ENCODE measurements around the gene ARHGAP15. TPM values are rescaled to one million over a fixed set of nuclear protein-coding genes. Genes with fewer than 3 reads are reported as not detected.
A peak's percentile ranks its signal among the peaks of the same experiment; 100 is the strongest.

The ARHGAP15 gene
- polyA plus RNA-seq, 1 donor from 2014 or later = 190 TPM

DNA sequence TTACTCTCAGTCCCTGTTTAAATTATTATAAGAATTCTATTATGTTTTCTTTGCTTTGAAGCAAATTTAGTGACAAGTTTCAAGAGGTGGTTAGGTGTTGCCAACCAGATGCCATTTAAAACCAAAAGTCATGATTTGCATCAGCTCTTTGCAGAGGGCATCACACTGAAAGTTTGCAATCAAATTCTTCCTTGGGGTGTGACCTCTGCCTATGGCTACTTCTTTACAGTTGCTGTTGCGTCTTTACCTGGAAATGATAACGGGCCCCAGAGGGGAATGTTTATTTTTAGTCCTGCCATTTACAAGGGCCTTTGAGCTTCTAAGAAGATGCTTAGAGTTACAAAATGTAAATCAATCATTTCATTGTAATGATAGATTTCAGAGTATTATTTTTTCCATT lies 561.0 kb downstream of the ARHGAP15 start:
- Mint-ChIP-seq H3K27me3 (no peaks in the 10 kb centered on the region), H3K36me3 (peaks cover 13% of the 10 kb centered on the region), H3K4me1 (peaks cover 2 to 13% (median 6%) of the 10 kb centered on the region in 3 donors), H3K27ac (no peak overlapping the region), H3K4me3 (no peak overlapping the region), H3K9me3 (no peaks in the 10 kb centered on the region)

DNA sequence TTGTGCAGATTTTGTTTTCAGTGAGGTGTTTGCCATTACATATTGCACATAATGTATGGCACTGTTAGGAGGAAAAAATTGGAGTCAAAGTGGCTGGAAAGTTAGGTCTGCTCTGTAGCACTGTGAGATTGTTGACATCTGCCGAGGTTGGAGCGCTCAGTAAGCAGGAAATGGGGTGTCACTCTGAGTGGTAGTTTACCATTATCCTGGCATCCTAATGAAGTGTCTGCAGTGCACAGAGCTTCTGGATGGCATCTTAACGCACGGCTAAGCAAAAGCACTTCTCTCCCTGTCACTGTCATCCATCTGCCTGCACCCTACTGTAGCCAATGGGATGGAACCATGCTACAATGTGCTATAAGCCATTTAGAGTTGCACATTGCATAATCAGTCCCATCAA lies 561.9 kb downstream of the ARHGAP15 start:
- H3K27me3 Mint-ChIP-seq = no peaks in the 10 kb centered on the region
- H3K36me3 Mint-ChIP-seq = peaks cover 13% of the 10 kb centered on the region
- H3K27ac Mint-ChIP-seq = no peak overlapping the region
- H3K4me3 Mint-ChIP-seq = no peak overlapping the region
- peaks cover 2 to 13% (median 6%) of the 10 kb centered on the region in 3 donors for H3K4me1 Mint-ChIP-seq
- H3K9me3 Mint-ChIP-seq = no peaks in the 10 kb centered on the region

- no peak overlapping the region for H3K4me3 Mint-ChIP-seq
- H3K27me3 Mint-ChIP-seq = no peaks in the 10 kb centered on the region
- H3K9me3 Mint-ChIP-seq = no peaks in the 10 kb centered on the region
- H3K36me3 Mint-ChIP-seq = peaks cover 11% of the 10 kb centered on the region
- H3K27ac Mint-ChIP-seq = no peak overlapping the region
- peaks cover 2 to 13% (median 6%) of the 10 kb centered on the region in 3 donors for H3K4me1 Mint-ChIP-seq
Observed at GRCh38 chr2:143692162-143692561, 562.9 kb downstream of the ARHGAP15 start.

DNA sequence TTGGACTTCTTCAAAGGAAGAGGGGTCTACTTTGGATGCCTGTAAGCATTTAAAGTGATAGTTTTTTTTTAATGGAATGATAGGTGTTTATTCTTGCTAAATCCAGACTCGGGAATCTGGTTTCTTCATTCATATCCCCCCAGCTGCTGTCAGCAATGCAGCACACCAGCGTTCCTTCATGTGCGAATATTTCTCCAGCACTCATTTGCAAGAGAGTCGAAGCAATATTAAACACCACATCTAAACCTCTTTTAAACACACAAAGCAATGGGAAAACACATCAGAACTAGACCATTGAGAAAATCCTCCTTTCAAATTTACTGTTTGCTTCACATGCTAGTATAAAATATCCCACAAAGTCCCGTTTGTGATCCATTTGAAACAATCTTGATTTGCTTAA lies 563.7 kb downstream of the ARHGAP15 start:
- H3K4me3 Mint-ChIP-seq = no peak overlapping the region
- H3K27me3 Mint-ChIP-seq = no peaks in the 10 kb centered on the region
- H3K9me3 Mint-ChIP-seq = no peaks in the 10 kb centered on the region
- H3K27ac Mint-ChIP-seq = no peak overlapping the region
- H3K4me1 Mint-ChIP-seq = peaks cover 5 to 19% (median 10%) of the 10 kb centered on the region in 3 donors
- H3K36me3 Mint-ChIP-seq = peaks cover 11% of the 10 kb centered on the region

DNA sequence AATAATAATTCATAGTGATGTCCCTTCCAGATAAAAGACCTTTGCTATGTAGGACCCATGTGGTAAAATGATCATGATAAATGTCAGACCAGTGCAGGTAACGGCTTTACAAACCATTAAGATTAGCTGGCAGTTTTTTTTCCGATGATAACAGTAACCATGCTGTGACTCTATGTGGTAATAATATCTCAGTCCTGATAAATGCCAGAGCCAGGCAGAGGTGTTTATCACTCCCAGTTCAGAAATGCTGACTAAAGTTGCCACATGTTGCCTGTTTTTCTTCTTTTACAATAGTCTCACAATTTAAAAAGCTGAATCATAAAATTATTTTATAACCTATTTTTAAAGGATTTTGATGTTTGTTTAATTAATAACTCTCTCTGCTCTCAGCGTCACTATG lies 565.1 kb downstream of the ARHGAP15 start:
- H3K4me3 Mint-ChIP-seq = no peak overlapping the region
- peaks cover 6 to 24% (median 10%) of the 10 kb centered on the region in 3 donors for H3K4me1 Mint-ChIP-seq
- H3K36me3 Mint-ChIP-seq = peaks cover 7% of the 10 kb centered on the region
- no peaks in the 10 kb centered on the region for H3K27me3 Mint-ChIP-seq
- H3K9me3 Mint-ChIP-seq = no peaks in the 10 kb centered on the region
- H3K27ac Mint-ChIP-seq = no peak overlapping the region

GRCh38 chr2:143696651-143697050 lies 567.4 kb downstream of the ARHGAP15 start:
- Mint-ChIP-seq H3K9me3 (no peaks in the 10 kb centered on the region), H3K27ac (no peak overlapping the region), H3K36me3 (peaks cover 10% of the 10 kb centered on the region), H3K4me1 (peaks cover 6 to 30% (median 10%) of the 10 kb centered on the region in 3 donors), H3K27me3 (no peaks in the 10 kb centered on the region), H3K4me3 (no peak overlapping the region)

- Mint-ChIP-seq H3K4me1 (peaks cover 4 to 26% (median 10%) of the 10 kb centered on the region in 3 donors), H3K36me3 (peaks cover 6% of the 10 kb centered on the region), H3K4me3 (no peak overlapping the region), H3K27me3 (no peaks in the 10 kb centered on the region), H3K27ac (no peak overlapping the region), H3K9me3 (peaks cover 0 to 1% (median 0%) of the 10 kb centered on the region in 3 donors)
Observed at GRCh38 chr2:143697744-143698143, 568.5 kb downstream of the ARHGAP15 start.

DNA sequence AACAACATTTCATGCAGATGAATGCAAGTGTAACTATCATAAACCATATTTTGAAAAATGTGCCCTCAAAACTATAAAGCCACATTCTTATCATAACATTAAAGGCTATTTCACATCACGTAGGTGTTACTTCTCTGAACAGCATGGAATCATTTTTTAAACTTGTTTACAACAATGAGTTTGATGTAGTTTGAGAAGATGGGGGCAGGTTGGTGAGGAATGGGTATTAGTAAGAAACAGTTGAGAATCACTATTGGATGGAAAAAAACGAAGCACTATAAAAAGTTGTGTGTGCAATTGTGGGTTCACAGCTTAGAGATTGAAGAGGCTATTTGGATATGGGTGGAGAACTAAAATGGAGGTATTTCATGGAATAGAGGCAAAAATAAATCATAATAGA lies 569.1 kb downstream of the ARHGAP15 start:
- H3K4me3 Mint-ChIP-seq = no peak overlapping the region
- peaks cover 0 to 3% (median 0%) of the 10 kb centered on the region in 3 donors for H3K9me3 Mint-ChIP-seq
- H3K27me3 Mint-ChIP-seq = no peaks in the 10 kb centered on the region
- peaks cover 4 to 26% (median 11%) of the 10 kb centered on the region in 3 donors for H3K4me1 Mint-ChIP-seq
- peaks cover 6% of the 10 kb centered on the region for H3K36me3 Mint-ChIP-seq
- peak overlapping the region in 1 of 3 donors; percentile 30 for H3K27ac Mint-ChIP-seq

DNA sequence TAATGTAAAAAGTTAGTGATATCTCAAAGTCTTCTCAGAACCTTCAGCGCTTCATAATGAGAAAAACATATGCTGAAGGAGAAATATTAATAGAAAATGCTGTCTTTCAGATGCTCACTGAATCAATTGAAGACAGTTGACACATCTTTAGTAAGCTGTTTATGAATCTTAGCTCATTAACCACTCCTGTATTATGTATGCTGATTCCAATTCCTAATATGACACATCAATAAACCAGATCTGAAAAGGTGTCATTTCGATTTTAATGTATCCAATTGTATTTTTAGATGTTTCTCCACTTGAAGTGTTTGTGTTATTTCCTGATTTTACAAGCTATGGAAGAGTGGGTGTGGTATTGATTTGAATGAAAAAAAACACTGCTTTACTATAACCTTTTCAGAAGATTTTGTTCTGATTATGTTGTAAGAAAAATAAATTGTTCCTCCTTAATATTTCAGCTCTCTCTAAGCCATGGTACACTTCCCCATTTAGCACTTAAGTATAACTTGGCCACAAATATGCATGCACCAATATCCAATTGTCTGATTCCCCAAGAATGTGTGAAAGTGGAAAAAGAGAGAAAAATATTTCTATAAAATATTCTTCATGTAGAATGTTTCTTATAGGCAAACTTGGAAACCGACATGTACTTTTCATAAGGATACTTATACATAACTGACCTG lies 569.8 kb downstream of the ARHGAP15 start:
- no peak overlapping the region for H3K27ac Mint-ChIP-seq

DNA sequence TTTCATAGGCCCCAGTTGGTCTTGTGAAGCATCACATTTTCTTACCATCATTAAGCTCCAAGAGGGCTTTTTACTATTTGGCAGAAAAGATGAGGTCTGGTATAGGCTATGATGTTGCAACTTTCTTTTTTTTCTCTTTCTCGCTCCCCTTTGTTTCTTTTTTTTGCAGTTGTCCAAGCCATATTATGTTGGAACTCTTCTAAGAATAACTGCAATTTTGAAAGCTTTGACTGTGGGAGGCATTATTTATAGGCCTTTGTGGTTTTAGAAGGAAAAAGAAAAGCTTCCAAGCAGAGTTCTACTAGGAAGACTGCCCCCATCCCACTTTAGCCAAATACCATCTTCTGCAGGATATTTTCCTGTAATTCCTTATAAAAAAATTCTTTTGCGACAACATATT lies 571.6 kb downstream of the ARHGAP15 start:
- no peaks in the 10 kb centered on the region for H3K27me3 Mint-ChIP-seq
- no peak overlapping the region for H3K4me3 Mint-ChIP-seq
- H3K27ac Mint-ChIP-seq = no peak overlapping the region
- H3K36me3 Mint-ChIP-seq = peaks cover 24% of the 10 kb centered on the region
- peaks cover 0 to 3% (median 0%) of the 10 kb centered on the region in 3 donors for H3K9me3 Mint-ChIP-seq
- H3K4me1 Mint-ChIP-seq = peaks cover 9 to 26% (median 14%) of the 10 kb centered on the region in 3 donors

More for the DNA sequence above, 569.8 kb downstream of the ARHGAP15 start:
- Mint-ChIP-seq H3K4me3 (no peak overlapping the region), H3K36me3 (peaks cover 13% of the 10 kb centered on the region), H3K4me1 (peaks cover 5 to 26% (median 11%) of the 10 kb centered on the region in 3 donors), H3K27me3 (no peaks in the 10 kb centered on the region), H3K9me3 (peaks cover 0 to 3% (median 0%) of the 10 kb centered on the region in 3 donors)

DNA sequence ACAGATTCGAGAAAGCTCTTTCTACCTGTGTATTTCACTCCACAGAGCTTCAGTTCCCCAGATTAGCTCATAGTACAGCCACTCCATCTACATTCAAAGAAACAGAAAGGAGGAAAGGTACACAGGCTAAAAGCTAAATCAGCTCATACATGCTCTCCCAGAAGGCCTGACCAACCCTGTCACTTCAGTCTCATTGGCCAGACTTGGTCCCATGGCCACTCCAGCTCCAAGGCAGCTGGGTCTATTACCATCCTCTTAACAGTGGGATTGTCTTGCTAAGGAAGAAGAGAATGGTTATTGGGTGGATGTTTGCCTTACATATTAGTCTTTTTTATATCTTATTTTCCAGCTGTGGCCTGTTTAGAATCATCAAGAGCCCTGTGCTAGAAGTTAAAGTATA lies 572.6 kb downstream of the ARHGAP15 start:
- Mint-ChIP-seq H3K36me3 (peaks cover 26% of the 10 kb centered on the region), H3K27me3 (no peaks in the 10 kb centered on the region), H3K27ac (no peak overlapping the region), H3K9me3 (peaks cover 0 to 3% (median 0%) of the 10 kb centered on the region in 3 donors), H3K4me1 (peaks cover 9 to 26% (median 14%) of the 10 kb centered on the region in 3 donors), H3K4me3 (no peak overlapping the region)

GRCh38 chr2:143702931-143703330 lies 573.7 kb downstream of the ARHGAP15 start:
- Mint-ChIP-seq H3K4me1 (peaks cover 6 to 21% (median 11%) of the 10 kb centered on the region in 3 donors), H3K27me3 (no peaks in the 10 kb centered on the region), H3K4me3 (no peak overlapping the region), H3K36me3 (peaks cover 31% of the 10 kb centered on the region), H3K9me3 (peaks cover 0 to 3% (median 3%) of the 10 kb centered on the region in 3 donors), H3K27ac (no peak overlapping the region)

DNA sequence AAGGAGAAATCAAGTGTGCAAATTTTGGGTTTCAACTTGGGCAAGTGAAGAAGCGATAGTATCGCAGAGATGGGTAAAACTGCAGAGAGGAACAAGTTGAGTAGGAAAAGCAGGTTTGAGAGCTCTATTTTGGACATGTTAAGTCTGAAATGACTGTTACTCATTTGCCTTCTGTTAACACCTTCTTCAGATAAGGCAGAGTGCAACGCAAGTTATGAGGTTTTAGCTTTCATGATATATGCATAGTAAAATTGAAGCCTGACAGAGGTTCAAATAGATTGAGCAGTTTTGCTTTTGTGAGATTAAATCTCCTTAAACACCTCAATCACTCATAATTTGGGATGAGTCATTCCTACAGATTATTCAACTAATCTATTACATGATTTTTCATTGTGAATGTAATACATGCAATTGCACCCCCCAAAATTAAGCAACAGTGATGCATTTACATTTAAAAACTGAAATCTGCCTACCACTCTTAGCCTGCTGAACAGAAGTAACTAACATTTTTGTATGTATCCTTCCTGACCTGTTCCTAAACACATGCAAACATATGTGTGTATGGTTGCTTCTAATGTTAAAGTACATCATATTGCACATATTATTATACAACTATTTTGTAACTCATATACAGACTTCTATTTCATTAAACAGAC lies 575.4 kb downstream of the ARHGAP15 start:
- peaks cover 5 to 8% (median 6%) of the 10 kb centered on the region in 3 donors for H3K4me1 Mint-ChIP-seq
- H3K27me3 Mint-ChIP-seq = no peaks in the 10 kb centered on the region

GRCh38 chr2:143705108-143705707 lies 576.0 kb downstream of the ARHGAP15 start:
- H3K27ac Mint-ChIP-seq = no peak overlapping the region
- peaks cover 0 to 10% (median 5%) of the 10 kb centered on the region in 3 donors for H3K9me3 Mint-ChIP-seq
- no peak overlapping the region for H3K4me3 Mint-ChIP-seq
- H3K4me1 Mint-ChIP-seq = peaks cover 5 to 6% (median 5%) of the 10 kb centered on the region in 3 donors
- no peaks in the 10 kb centered on the region for H3K27me3 Mint-ChIP-seq
- peaks cover 30% of the 10 kb centered on the region for H3K36me3 Mint-ChIP-seq

More for the DNA sequence above, 575.4 kb downstream of the ARHGAP15 start:
- Mint-ChIP-seq H3K27ac (no peak overlapping the region), H3K4me3 (peak overlapping the region in 1 of 4 donors; percentile 70), H3K9me3 (peaks cover 0 to 8% (median 3%) of the 10 kb centered on the region in 3 donors), H3K36me3 (peaks cover 32% of the 10 kb centered on the region)

DNA sequence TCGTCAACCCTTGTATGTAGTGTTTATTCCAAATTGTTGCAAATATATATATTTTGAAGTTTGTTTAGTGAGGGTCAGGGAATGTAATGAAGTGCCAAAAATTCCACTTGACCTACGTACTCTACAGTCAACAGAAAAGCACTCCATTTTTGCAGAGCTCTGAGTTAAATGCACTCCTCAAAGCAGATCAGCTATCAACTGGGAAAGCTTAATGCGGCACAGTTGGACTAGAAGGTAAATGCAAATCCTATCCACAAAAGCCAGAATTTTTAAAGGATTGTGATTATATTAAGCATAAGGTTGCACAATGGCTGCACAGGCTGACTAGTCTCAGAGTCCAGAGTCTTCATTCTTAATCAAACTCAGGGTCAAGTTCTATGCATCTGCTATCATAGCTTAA lies 577.1 kb downstream of the ARHGAP15 start:
- H3K27me3 Mint-ChIP-seq = no peaks in the 10 kb centered on the region

More for the DNA sequence above, 577.1 kb downstream of the ARHGAP15 start:
- peaks cover 0 to 6% (median 5%) of the 10 kb centered on the region in 3 donors for H3K4me1 Mint-ChIP-seq
- no peak overlapping the region for H3K27ac Mint-ChIP-seq
- no peak overlapping the region for H3K4me3 Mint-ChIP-seq
- peaks cover 0 to 15% (median 11%) of the 10 kb centered on the region in 3 donors for H3K9me3 Mint-ChIP-seq
- H3K36me3 Mint-ChIP-seq = peaks cover 31% of the 10 kb centered on the region

Data from IgD-negative memory B cell (primary cell).